OCI-M2 (cell line): ENCODE measurements around the gene SUPT3H.

ENCODE experiments used
- DNase-seq: peaks from one replicate; lab custom pipeline; 2025; ENCODE audit not compliant: unreplicated experiment; lab: John Stamatoyannopoulos, UW

Gene SUPT3H

DNA sequence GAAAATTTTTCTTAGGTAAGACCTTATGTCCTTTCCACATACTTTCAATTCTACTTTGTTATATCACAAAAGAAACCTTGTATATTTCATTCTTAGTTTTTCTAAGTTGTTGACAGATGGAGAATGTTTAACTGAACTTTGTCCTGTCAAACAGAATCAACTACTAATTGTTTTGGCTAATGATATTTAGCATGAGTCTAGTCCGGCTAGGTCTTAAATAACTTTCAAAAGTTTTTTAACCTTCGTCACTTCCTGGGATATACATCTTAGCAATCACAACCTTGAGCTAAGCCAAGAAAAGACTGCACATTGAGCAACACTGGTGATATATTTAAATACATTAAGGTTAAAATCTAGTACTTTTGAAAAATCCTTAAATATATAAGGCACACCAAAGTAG, 112.5 kb downstream of the SUPT3H start:
- DNase-seq: no peak

- no peak for DNase-seq
Observed at GRCh38 chr6:45260696-45261095, 117.0 kb downstream of the SUPT3H start.

DNA sequence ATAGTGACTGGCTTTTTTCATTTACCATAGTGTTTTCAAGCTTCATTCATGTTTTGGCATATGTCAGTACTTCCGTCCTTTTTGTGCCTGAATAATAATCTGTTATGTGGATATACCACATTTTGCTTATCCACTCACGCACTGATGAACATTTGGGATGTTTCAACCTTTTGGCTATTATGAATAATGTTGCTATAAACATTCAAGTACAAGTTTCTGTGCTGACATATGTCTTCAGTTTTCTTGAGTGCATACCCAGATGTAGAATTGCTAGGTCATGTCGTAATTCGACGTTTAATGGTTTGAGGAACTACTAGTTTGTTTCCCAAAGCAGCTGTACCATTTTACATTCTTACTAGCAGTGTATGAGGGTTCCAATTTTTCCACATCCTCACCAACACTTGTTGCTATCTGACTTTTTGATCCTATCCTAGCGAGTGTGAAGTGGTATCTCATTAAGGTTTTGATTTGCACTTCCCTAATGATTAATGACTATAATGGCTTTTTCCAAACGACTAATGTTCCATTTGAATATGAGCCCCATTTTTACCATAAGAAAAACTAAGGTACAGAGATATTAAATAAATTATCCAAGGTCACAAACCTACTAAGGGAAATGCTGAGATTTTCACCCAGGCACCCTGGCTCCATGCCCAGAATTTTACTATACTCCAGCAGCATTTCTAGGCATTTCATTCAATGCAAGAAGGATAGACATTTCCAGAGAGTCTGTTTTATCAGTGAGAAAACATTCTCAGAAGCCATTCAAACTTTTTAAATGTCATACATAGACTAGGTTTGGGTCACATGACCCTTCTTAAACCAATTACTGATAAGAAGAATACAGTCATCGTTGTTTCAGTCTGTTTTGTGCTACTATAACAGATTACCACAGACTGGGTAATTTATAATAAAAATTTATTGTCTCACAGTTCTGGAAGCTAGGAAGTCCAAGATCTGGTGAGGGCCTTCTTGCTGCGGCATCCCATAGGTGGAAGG, 120.7 kb downstream of the SUPT3H start:
- no peak for DNase-seq

DNA sequence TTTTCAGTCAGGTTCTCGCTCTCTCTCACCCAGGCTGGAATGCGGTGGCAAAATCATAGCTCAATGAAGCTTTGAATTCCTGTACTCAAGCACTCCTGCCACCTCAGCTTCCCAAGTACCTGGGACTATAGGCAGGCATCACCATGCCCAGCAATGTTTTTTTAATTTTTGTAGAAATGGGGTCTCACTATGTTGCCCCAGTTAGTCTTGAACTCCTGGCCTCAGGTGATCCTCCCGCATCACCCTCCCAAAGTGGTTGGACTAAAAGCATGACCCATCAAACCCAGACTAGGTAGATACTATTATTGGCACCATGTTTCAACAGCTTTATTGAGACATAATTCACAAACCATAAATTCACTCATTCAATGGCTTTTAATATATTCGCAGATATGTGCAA, 122.3 kb downstream of the SUPT3H start:
- DNase-seq: no peak

GRCh38 chr6:45254253-45254652, 123.5 kb downstream of the SUPT3H start:
- DNase-seq: no peak

- DNase-seq: no peak
Observed at GRCh38 chr6:45253453-45253852, 124.3 kb downstream of the SUPT3H start.

- no peak for DNase-seq
Observed at GRCh38 chr6:45231660-45232059, 146.1 kb downstream of the SUPT3H start.

DNA sequence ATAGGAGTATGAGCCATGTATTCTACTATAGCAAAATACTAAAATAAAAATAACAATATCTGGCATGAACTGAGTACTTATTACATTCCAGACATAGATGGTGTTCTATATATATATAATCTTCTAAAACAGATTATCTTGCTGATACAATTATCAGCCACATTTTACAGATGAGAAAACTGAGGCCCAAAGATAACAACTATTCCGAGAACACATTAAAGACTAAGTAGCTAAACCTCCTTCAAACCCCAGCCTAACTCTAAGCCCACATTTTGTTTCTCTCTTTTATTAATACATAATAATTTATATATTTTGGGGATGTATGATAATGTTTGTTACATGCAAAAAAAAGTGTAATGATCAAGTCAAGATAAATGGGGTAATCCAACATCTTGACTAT, 148.3 kb downstream of the SUPT3H start:
- no peak for DNase-seq

DNA sequence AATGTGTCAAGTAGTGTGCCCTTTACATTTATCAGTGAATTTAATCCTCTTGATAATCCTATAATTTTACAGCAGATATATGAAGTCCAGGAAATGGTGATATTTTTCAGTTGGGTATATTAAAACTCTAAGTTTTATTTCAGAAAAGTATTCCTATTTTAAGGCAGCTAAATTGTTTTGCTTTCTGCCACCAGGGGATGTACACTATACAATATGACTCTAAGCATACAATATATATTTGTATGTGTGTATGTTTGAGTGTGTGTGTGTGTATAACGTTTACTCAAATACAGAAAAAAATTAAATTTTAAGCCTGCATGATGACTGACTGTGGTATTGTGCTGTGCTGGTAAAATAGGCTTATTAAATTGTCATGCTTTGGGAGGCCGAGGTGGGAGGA, 151.7 kb downstream of the SUPT3H start:
- DNase-seq: no peak

DNA sequence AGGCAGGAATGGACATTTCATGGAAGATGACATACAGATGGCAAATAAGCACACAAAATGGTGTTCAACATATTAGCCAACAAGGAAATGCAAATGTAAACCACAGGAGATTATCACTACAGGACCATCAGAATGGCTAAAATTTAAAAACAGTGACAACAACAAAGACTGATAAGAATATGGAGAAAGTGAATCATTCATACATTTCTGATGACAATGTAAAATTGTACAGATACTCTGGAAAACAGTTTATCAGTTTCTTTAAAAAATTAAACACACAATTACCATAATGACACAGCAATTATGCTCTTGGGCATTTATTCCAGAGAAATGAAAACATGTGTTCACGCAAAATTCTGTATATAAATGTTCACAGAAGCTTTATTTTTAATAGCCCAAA, 155.4 kb downstream of the SUPT3H start:
- no peak for DNase-seq

GRCh38 chr6:45215759-45216158, 162.0 kb downstream of the SUPT3H start:
- DNase-seq: no peak

GRCh38 chr6:45212976-45213375, 164.8 kb downstream of the SUPT3H start:
- no peak for DNase-seq

GRCh38 chr6:45209762-45210161, 168.0 kb downstream of the SUPT3H start:
- DNase-seq: no peak

DNA sequence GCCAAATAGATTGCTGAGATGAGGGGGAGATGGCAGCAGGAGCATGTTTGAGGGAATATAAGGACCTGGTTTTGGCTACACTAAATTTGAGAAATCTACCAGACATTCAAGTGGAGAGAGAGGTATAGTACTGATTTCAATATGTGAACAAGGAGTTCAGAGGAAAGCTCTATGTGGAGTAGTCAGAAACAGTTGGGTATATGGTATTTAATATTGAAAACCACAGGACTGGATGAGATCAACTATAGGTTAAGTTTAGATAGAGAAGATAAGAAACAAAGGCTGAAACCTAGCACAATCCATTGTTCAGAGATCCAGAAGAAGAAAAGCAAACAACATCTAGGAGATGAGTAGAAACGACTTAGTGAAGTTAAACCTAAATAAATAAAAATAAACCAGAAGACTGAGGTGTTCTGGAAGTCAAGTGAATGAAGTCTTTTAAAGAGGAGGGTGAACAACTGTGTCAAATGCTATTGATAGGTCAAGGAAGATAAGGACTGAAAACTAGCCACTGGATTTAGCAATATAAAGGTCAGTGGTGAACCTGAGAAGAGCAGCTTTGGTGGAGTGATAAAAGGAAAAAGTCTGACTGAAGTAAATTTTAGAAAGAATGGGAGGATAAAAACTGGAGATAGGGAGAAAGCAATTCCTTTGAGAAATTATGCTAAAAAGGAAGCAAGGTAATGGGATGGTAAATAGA, 170.8 kb downstream of the SUPT3H start:
- DNase-seq: no peak

DNA sequence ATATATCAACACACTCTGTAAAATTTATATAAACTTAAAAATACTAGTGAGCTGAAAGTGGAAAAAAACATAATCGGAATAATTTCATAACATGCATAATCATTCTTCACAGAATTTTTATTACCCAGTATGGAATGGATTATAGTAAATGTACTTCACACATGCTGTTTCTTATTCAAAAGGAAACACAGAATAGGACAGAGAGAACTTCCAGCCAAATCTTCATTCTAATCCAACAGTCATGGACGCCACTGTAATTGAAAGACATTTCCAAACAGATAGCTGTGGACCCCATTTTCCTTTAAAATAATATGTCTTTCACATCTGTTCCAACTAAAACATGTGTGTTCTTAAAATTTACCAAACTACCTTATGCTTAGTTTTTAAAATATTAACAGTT, 176.2 kb downstream of the SUPT3H start:
- no peak for DNase-seq

DNA sequence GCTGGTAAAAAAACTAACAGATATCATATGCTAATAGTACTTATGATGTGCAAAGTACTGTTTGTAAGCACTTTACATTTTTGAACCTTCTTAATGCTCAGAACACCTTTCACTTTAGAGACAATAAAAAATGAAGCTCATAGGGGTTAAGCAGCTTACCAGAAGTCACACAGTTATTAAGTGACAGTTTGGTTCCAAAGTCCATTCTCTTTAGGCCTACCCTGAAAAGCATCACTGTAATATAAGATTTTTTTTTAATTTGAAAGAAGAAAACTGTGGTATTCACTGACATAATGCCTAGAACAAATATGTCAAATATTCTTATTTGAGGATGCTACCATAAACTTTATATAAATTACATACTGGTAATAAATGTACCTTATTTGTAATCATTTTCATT, 177.2 kb downstream of the SUPT3H start:
- no peak for DNase-seq

- no peak for DNase-seq
Observed at GRCh38 chr6:45199554-45199953, 178.2 kb downstream of the SUPT3H start.

- no peak for DNase-seq
Observed at GRCh38 chr6:45196121-45196520, 181.6 kb downstream of the SUPT3H start.

DNA sequence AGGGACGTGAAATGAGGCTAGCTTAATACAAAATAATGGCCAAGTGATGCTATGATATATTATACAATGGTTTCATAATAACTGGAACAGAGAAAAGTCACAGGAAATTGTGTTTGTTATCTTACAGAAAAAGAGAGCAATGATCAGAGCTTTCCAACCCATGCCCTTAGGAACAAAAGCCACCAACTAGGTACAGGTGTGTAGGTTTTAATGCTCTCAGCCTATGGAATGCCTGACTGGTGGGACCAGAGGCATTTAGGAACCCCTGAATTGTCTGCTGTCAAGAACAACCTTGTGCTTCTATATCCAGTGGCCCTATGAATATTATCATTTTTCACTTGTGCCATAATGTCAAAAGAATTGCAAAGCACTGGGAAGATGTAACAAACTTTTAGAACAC, 182.6 kb downstream of the SUPT3H start:
- no peak for DNase-seq

DNA sequence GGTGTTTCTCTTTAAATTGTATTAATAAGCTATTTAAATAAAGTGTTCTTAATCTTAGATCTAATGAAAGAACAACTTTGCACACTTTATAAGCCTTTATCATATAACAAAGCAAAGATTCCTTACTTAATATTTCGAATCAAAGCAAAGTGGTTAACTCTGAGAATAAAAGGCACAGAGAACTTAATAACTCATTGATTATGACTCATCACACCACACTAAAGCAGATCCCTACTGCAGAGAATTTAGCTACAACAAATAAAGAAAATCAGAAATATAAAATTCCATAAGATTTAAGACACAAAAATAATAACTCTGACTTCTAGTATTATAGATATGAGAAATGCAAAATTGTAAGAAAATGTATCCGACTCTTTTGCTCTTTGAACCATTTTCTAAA, 185.2 kb downstream of the SUPT3H start:
- DNase-seq: no peak

DNA sequence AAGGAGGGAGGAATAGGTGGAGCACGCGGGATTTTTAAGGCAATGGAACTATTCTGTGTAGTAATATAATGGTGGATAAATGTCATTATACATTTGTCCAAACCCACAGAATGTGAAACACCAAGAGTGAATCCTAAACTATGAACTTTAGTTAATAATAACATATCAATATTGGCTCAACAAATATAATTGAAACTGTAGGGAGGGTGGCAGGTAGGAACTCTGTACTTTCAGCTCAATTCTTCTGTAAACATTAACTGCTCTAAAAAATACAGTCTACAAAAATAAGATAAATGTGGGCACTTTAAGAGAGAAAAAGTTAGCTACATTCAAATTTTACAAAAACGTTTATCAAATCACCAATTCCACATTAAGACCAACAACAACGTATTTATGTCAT, 186.3 kb downstream of the SUPT3H start:
- no peak for DNase-seq

GRCh38 chr6:45187836-45188235, 189.9 kb downstream of the SUPT3H start:
- DNase-seq: no peak
